K562 (cell line): ENCODE results near the gene TTC21A.

Source experiments
- ARNT ChIP-seq, 2 experiments: fragments of 450-650 bp; IDR thresholded peaks; 2 replicates each; pipeline ENCODE4 v1.6.1; 2016; ENCODE audit warnings: mild to moderate bottlenecking in 1 of 2
- CBFB ChIP-seq: sonication (generic); formaldehyde crosslinking; IDR thresholded peaks from 2 replicates; pipeline ENCODE4 v1.4.0; 2020; ENCODE audit warnings: mild to moderate bottlenecking, missing genetic modification reagents
- CHCHD3 ChIP-seq: fragments of 250-450 bp; sonication (Bioruptor Pico); IDR thresholded peaks from 2 replicates; pipeline ENCODE4 v2.1.2; 2022; ENCODE audit warnings: mild to moderate bottlenecking
- EZH2 ChIP-seq: IDR thresholded peaks from 2 replicates; pipeline ENCODE4 v1.6.1; 2012; ENCODE audit warnings: low read depth, mild to moderate bottlenecking, inconsistent platforms, low read length, borderline replicate concordance
- HIVEP1 ChIP-seq: fragments of 250-450 bp; sonication (Bioruptor Pico); IDR thresholded peaks from 2 replicates; pipeline ENCODE4 v1.4.0; 2020; ENCODE audit warnings: mild to moderate bottlenecking
- NR2C2 ChIP-seq, 2 experiments: fragments of 200-800 bp in 1 of 2; sonication (Bioruptor generic) in 1 of 2; sonication (generic) in 1 of 2; formaldehyde crosslinking in 1 of 2; IDR thresholded peaks; 2 replicates each; pipeline versions ENCODE4 v1.6.1 to v1.8.0; 2016 to 2022; ENCODE audit warnings: mild to moderate bottlenecking in 1 of 2, missing compliant biosample characterization in 1 of 2, missing genetic modification characterization in 1 of 2, missing genetic modification reagents in 1 of 2
- POLR2A ChIP-seq: fragments of 450-650 bp; conservative IDR thresholded peaks from 2 replicates; pipeline ENCODE4 v1.6.1; 2016
- SMARCC2 ChIP-seq: fragments of 450-650 bp; IDR thresholded peaks from 2 replicates; pipeline ENCODE4 v1.6.1; 2017; ENCODE audit warnings: antibody characterized with exemption, moderate library complexity, mild to moderate bottlenecking, low read depth
- ZNF124 ChIP-seq: sonication (generic); formaldehyde crosslinking; IDR thresholded peaks from 2 replicates; pipeline ENCODE4 v1.8.1; 2022; ENCODE audit warnings: missing genetic modification reagents
- ZNF133 ChIP-seq: fragments of 250-450 bp; sonication (Bioruptor Pico); IDR thresholded peaks from 2 replicates; pipeline ENCODE4 v1.4.0; 2020; ENCODE audit warnings: mild to moderate bottlenecking
- ZNF76 ChIP-seq: fragments of 250-450 bp; sonication (Bioruptor Pico); IDR thresholded peaks from 2 replicates; pipeline ENCODE4 v1.4.0; 2020; ENCODE audit warnings: mild to moderate bottlenecking, moderate library complexity, borderline replicate concordance
- TF ChIP-seq, protein P1 (sequence below), 2 experiments: fragments of 450-650 bp in 1 of 2; sonication (generic) in 1 of 2; formaldehyde crosslinking in 1 of 2; IDR thresholded peaks in 1 of 2; conservative IDR thresholded peaks in 1 of 2; 2 replicates each; pipeline versions ENCODE4 v1.6.1 to v1.8.1; 2016 to 2023; ENCODE audit warnings: mild to moderate bottlenecking in 2 of 2, moderate library complexity in 2 of 2, inconsistent platforms in 1 of 2, missing genetic modification reagents in 1 of 2
- TF ChIP-seq, protein P2 (sequence below): fragments of 200-800 bp; sonication (Bioruptor generic); IDR thresholded peaks from 2 replicates; pipeline ENCODE4 v1.6.1; 2017; ENCODE audit warnings: missing genetic modification characterization, missing compliant biosample characterization
- TF ChIP-seq, protein P3 (sequence below), 3 experiments: IDR thresholded peaks in 2 of 3; conservative IDR thresholded peaks in 1 of 3; 2 replicates each; pipeline ENCODE4 v1.5.1; 2011 to 2012; ENCODE audit warnings: low read length in 3 of 3, mild to moderate bottlenecking in 3 of 3, control low read depth in 2 of 3, improper control_type of control experiment in 1 of 3, inconsistent platforms in 1 of 3, low read depth in 1 of 3, mixed read lengths in 1 of 3, moderate library complexity in 1 of 3; ENCODE audit not compliant: insufficient read depth in 2 of 3

DNA sequence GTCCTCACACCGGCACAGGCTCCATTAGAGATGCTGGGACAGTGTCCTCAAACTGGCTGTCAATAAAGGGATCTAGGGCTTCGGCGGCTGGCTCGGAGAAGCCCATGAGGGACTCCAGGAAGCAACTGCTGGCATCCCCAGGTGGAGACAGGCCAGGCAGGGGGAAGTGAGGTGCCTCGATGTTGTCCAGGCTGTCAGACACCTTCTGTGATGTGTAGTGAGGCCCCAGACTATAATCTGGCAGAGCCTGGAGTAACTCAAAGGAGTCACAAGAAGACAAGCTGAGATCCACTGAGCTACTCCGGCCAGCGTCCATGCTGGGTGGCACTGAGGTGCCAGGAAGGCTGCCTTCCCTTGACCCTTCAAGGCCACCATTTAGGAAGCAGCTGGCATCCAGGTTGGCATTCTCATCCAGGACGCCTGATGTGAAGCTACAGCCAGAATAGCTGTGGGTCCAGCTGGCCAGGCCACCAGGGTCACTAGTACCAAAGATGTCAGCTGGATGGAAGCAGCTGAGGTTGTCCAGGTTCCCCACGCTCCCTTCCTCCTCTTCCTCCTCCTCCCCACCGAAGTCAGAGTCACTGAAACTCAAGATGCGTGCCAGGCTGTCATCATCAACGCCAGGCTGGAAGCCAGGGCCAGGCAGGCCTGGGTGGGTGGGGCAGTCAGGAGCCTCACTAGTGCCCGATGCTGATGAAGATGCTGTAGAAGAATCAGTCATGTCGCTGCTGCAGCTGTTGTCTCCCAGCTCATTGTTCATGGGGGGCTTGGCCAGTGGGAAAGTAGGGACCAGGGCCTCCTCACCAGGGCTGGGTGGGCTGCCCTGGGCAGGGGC, 35.8 kb downstream of the TTC21A start:
- TF ChIP-seq NR2C2 (CRISPR knock-in tag; IDR thresholded peaks at IDR 0.05) (no peak), NR2C2 (tag; IDR thresholded peaks at IDR 0.05) (no peak), CBFB (CRISPR knock-in tag) (no peak), HIVEP1 (CRISPR knock-in tag) (no peak), ZNF133 (CRISPR knock-in tag) (no peak), SMARCC2 (no peak), ZNF124 (CRISPR knock-in tag) (no peak), CHCHD3 (CRISPR knock-in tag) (no peak), ARNT (IDR thresholded peaks at IDR 0.05) (no peak), ZNF76 (CRISPR knock-in tag) (no peak), EZH2 (no peak), POLR2A (no peak)
- TF ChIP-seq, protein P1, sequence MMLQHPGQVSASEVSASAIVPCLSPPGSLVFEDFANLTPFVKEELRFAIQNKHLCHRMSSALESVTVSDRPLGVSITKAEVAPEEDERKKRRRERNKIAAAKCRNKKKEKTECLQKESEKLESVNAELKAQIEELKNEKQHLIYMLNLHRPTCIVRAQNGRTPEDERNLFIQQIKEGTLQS (IDR thresholded peaks at IDR 0.05) = no peak
- TF ChIP-seq, protein P1 (CRISPR knock-in tag; conservative IDR thresholded peaks at IDR 0.05) = no peak
- TF ChIP-seq, protein P2, sequence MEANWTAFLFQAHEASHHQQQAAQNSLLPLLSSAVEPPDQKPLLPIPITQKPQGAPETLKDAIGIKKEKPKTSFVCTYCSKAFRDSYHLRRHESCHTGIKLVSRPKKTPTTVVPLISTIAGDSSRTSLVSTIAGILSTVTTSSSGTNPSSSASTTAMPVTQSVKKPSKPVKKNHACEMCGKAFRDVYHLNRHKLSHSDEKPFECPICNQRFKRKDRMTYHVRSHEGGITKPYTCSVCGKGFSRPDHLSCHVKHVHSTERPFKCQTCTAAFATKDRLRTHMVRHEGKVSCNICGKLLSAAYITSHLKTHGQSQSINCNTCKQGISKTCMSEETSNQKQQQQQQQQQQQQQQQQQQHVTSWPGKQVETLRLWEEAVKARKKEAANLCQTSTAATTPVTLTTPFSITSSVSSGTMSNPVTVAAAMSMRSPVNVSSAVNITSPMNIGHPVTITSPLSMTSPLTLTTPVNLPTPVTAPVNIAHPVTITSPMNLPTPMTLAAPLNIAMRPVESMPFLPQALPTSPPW (CRISPR knock-in tag) = no peak
- TF ChIP-seq, protein P3, sequence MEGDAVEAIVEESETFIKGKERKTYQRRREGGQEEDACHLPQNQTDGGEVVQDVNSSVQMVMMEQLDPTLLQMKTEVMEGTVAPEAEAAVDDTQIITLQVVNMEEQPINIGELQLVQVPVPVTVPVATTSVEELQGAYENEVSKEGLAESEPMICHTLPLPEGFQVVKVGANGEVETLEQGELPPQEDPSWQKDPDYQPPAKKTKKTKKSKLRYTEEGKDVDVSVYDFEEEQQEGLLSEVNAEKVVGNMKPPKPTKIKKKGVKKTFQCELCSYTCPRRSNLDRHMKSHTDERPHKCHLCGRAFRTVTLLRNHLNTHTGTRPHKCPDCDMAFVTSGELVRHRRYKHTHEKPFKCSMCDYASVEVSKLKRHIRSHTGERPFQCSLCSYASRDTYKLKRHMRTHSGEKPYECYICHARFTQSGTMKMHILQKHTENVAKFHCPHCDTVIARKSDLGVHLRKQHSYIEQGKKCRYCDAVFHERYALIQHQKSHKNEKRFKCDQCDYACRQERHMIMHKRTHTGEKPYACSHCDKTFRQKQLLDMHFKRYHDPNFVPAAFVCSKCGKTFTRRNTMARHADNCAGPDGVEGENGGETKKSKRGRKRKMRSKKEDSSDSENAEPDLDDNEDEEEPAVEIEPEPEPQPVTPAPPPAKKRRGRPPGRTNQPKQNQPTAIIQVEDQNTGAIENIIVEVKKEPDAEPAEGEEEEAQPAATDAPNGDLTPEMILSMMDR (IDR thresholded peaks at IDR 0.05 in 2 of 3, conservative IDR thresholded peaks at IDR 0.05 in 1 of 3; ENCODE audit: insufficient read depth in 2 of 3, low read depth in 1 of 3, low read length in 3 of 3) = no peak
